Activated CD4-positive, CD25-positive, alpha-beta regulatory T cell treated with anti-CD3 and anti-CD28 coated beads, Interleukin-2, amount 50 U/mL, for 24 hours (primary cell): ENCODE data around the gene BLNK.

Experiments used
- ATAC-seq, 2 donors: fragments of 150-1000 bp; cut with Tn5 transposase; one replicate each; pipeline ENCODE4 v1.10.0; 2021; ENCODE audit warnings: mild to moderate bottlenecking in 1 of 2, moderate library complexity in 1 of 2

BLNK gene

GRCh38 chr10:96287392-96288105, 16.2 kb upstream of the BLNK start:
- no peak for ATAC-seq

- no peak for ATAC-seq
Measured at GRCh38 chr10:96285331-96285752, 14.0 kb upstream of the BLNK start.

- no peak for ATAC-seq
Measured at GRCh38 chr10:96283756-96284155, 12.4 kb upstream of the BLNK start.

GRCh38 chr10:96283351-96283750, 12.0 kb upstream of the BLNK start:
- ATAC-seq: no peak

GRCh38 chr10:96281444-96282029, 10.2 kb upstream of the BLNK start:
- no peak for ATAC-seq

- no peak for ATAC-seq
Measured at GRCh38 chr10:96280859-96281258, 9.5 kb upstream of the BLNK start.

- ATAC-seq: no peak
Measured at GRCh38 chr10:96279191-96279641, 7.8 kb upstream of the BLNK start.

GRCh38 chr10:96276831-96277230, 5.5 kb upstream of the BLNK start:
- ATAC-seq: no peak

GRCh38 chr10:96276426-96276825, 5.1 kb upstream of the BLNK start:
- no peak for ATAC-seq

- ATAC-seq: no peak
Measured at GRCh38 chr10:96275685-96276418, 4.5 kb upstream of the BLNK start.

- no peak for ATAC-seq
Measured at GRCh38 chr10:96272316-96273280, 1.2 kb upstream of the BLNK start.

- no peak for ATAC-seq
Measured at GRCh38 chr10:96270571-96270970, 798 bp downstream of the BLNK start.

- ATAC-seq: no peak
Measured at GRCh38 chr10:96269438-96270300, 1.7 kb downstream of the BLNK start.

- no peak for ATAC-seq
Measured at GRCh38 chr10:96268341-96268909, 2.9 kb downstream of the BLNK start.

- peak in 1 of 2 donors; percentile 43 for ATAC-seq
Measured at GRCh38 chr10:96267234-96267705, 4.1 kb downstream of the BLNK start.

GRCh38 chr10:96266118-96266770, 5.1 kb downstream of the BLNK start:
- no peak for ATAC-seq

GRCh38 chr10:96264938-96265337, 6.4 kb downstream of the BLNK start:
- ATAC-seq: no peak

- no peak for ATAC-seq
Measured at GRCh38 chr10:96263669-96264068, 7.7 kb downstream of the BLNK start.

- no peak for ATAC-seq
Measured at GRCh38 chr10:96263176-96263575, 8.2 kb downstream of the BLNK start.

GRCh38 chr10:96261930-96262329, 9.4 kb downstream of the BLNK start:
- ATAC-seq: no peak

- ATAC-seq: no peak
Measured at GRCh38 chr10:96261132-96261531, 10.2 kb downstream of the BLNK start.
